ENCODE measurements around the gene ZNF600. TPM values are rescaled to one million over a fixed set of nuclear protein-coding genes. Genes with fewer than 3 reads are reported as not detected.
A peak's percentile ranks its signal among the peaks of the same experiment; 100 is the strongest.
"Not testable (repeated sequence)": the region's sequence is repeated elsewhere in the genome, so short reads cannot be mapped to it uniquely, and the experiment has no call there.

ZNF600 gene
- polyA plus RNA-seq, 1 donor (not counting 4 experiments of a cell fraction or from before 2014, with no cell fraction given), result 7.6 TPM

DNA sequence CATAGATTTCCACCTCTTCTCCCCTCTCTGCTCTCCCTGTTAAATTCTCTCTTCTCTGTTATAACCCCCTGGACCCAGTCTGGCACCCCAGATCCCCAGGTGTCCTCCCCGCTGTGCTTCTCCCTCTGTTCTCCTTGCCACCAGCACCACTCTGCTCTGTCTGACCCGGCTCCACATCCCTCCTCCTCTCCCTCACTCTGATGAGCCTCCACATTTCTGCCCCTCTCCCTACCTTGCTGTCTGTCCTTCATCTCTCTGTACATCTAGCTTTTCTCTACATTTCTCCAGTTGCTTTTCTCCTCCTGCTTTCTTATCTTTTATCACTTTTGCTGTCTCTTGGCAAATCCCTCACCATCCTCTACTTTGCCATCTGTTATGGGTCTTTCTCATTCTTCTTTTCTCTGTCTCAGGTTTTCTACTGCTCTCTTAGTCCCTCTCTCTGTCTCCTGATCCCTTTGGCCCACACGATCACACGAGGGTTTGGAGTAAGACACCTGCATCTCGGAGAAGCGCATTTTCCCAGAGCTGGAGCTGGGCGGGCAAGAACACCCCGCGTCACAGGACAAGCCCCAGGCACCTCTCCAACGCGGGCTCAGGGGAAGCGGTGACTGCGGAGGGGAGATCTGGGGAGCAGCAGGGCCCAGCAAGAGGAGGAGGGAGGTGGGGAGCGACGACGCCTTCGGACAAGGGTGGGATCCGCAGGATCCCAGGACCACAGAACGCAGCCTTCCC, 34.0 kb upstream of the ZNF600 start:
- H3K79me2 ChIP-seq (ENCODE audit: control insufficient read depth, insufficient read depth, low read length); H4K20me1 ChIP-seq (ENCODE audit: control insufficient read depth, extremely low read depth, insufficient read depth, low read length); H3K36me3 ChIP-seq (ENCODE audit: control insufficient read depth in 2 of 2, extremely low read depth in 1 of 2, insufficient read depth in 2 of 2, low read length in 2 of 2); dilution Hi-C loops (cut with MboI; ENCODE audit: extremely low pct_ligation_motif_present, low sequenced_read_pairs); H3K4me1 ChIP-seq (ENCODE audit: control insufficient read depth, extremely low read depth, insufficient read depth, low read length); H3K27me3 ChIP-seq (ENCODE audit: control insufficient read depth, extremely low read depth, insufficient read depth, low read length); H3K9me1 ChIP-seq (ENCODE audit: control insufficient read depth, extremely low read depth, insufficient read depth, low read length); H3K9me3 ChIP-seq (ENCODE audit: control insufficient read depth, low read depth, low read length); FAIRE-seq; H2AFZ ChIP-seq (ENCODE audit: control insufficient read depth, low read length); DNase-seq (ENCODE audit: low read depth, low spot score): not testable (repeated sequence)
- Histone ChIP-seq H3K4me3 (ENCODE audit: control insufficient read depth in 2 of 3, extremely low read depth in 1 of 3, insufficient read depth in 2 of 3, low read depth in 1 of 3, low read length in 3 of 3) (peak overlapping the region; percentile 67 to 80 (median 72)), H3K9ac (ENCODE audit: control insufficient read depth, extremely low read depth, insufficient read depth, low read length) (peak overlapping the region; percentile 75), H3K27ac (ENCODE audit: control insufficient read depth, insufficient read depth, low read length) (peak overlapping the region; percentile 47), H3K4me2 (ENCODE audit: control insufficient read depth, extremely low read depth, insufficient read depth, low read depth, low read length) (peak overlapping the region; percentile 73)

DNA sequence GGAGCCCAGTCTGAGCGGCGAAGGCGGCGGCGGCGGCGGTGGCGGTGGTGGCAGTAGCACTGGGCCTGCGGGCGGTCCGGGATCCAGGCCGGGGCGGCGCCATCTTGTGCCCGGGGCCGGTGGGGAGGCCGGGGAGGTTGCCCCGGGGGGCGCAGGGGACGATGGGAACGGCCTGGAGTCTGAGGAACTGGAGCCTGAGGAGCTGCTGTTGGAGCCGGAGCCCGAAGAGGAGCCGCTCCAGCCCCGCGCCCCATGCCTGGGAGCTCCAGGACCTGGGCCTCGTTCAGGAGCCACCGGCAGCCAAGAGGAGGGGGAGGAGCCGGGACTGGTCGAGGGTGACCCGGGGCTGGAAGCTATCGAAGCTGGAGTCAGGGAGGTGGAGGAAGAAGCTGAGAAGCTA, 23.2 kb upstream of the ZNF600 start:
- Histone ChIP-seq H3K4me2 (ENCODE audit: control insufficient read depth, extremely low read depth, insufficient read depth, low read depth, low read length) (no peak overlapping the region), H3K9me1 (ENCODE audit: control insufficient read depth, extremely low read depth, insufficient read depth, low read length) (no peaks in the 10 kb centered on the region), H4K20me1 (ENCODE audit: control insufficient read depth, extremely low read depth, insufficient read depth, low read length) (no peaks in the 10 kb centered on the region), H3K27me3 (ENCODE audit: control insufficient read depth, extremely low read depth, insufficient read depth, low read length) (no peaks in the 10 kb centered on the region), H3K27ac (ENCODE audit: control insufficient read depth, insufficient read depth, low read length) (no peak overlapping the region), H2AFZ (ENCODE audit: control insufficient read depth, low read length) (no peak overlapping the region), H3K4me1 (ENCODE audit: control insufficient read depth, extremely low read depth, insufficient read depth, low read length) (no peaks in the 10 kb centered on the region), H3K79me2 (ENCODE audit: control insufficient read depth, insufficient read depth, low read length) (no peaks in the 10 kb centered on the region), H3K9me3 (ENCODE audit: control insufficient read depth, low read depth, low read length) (peaks cover 8% of the 10 kb centered on the region), H3K9ac (ENCODE audit: control insufficient read depth, extremely low read depth, insufficient read depth, low read length) (no peak overlapping the region), H3K36me3 (ENCODE audit: control insufficient read depth in 2 of 2, extremely low read depth in 1 of 2, insufficient read depth in 2 of 2, low read length in 2 of 2) (peaks cover under 1 to 14% of the 10 kb centered on the region in 2 experiments), H3K4me3 (ENCODE audit: control insufficient read depth in 2 of 3, extremely low read depth in 1 of 3, insufficient read depth in 2 of 3, low read depth in 1 of 3, low read length in 3 of 3) (no peak overlapping the region)
- TF ChIP-seq EZH2 (IDR thresholded peaks at IDR 0.05; ENCODE audit: low read length), result no peak
- TF ChIP-seq, protein P1, sequence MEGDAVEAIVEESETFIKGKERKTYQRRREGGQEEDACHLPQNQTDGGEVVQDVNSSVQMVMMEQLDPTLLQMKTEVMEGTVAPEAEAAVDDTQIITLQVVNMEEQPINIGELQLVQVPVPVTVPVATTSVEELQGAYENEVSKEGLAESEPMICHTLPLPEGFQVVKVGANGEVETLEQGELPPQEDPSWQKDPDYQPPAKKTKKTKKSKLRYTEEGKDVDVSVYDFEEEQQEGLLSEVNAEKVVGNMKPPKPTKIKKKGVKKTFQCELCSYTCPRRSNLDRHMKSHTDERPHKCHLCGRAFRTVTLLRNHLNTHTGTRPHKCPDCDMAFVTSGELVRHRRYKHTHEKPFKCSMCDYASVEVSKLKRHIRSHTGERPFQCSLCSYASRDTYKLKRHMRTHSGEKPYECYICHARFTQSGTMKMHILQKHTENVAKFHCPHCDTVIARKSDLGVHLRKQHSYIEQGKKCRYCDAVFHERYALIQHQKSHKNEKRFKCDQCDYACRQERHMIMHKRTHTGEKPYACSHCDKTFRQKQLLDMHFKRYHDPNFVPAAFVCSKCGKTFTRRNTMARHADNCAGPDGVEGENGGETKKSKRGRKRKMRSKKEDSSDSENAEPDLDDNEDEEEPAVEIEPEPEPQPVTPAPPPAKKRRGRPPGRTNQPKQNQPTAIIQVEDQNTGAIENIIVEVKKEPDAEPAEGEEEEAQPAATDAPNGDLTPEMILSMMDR (optimal IDR thresholded peaks at IDR 0.05 in 1 of 3, IDR thresholded peaks at IDR 0.05 in 1 of 3, conservative IDR thresholded peaks at IDR 0.05 in 1 of 3; ENCODE audit: extremely low read depth in 1 of 3, insufficient read depth in 2 of 3, low read length in 3 of 3), result no peak
- dilution Hi-C loops (cut with MboI; ENCODE audit: extremely low pct_ligation_motif_present, low sequenced_read_pairs), result no loop called here
- no peak for DNase-seq (ENCODE audit: low read depth, low spot score)
- FAIRE-seq, result no peak

DNA sequence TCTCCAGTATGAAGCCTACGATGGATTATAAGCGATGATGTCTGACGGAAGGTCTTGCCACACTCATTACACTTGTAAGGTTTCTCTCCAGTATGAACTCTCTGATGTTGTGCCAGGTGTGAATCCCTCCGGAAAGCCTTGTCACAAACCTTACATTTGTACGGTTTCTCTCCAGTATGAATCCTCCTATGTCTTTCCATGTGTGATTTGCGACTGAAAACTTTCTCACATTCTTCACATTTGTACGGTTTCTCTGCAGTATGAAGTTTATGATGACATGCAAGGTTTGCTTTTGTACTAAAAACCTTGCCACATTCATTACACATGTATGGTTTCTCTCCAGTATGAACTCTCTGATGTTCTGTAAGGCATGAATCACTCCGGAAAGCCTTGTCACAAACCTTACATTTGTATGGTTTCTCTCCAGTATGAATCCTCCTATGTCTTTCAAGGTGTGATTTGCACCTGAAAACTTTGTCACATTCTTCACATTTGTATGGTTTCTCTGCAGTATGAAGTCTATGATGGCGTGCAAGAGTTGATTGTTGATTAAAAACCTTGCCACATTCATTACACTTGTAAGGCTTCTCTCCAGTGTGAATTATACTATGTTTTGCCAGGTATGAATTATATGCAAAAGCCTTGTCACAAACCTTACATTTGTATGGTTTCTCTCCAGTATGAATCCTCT, 13.5 kb upstream of the ZNF600 start:
- FAIRE-seq; dilution Hi-C loops (cut with MboI; ENCODE audit: extremely low pct_ligation_motif_present, low sequenced_read_pairs): not testable (repeated sequence)

More for the DNA sequence above, 13.5 kb upstream of the ZNF600 start:
- H2AFZ ChIP-seq (ENCODE audit: control insufficient read depth, low read length); H3K4me1 ChIP-seq (ENCODE audit: control insufficient read depth, extremely low read depth, insufficient read depth, low read length); H3K4me2 ChIP-seq (ENCODE audit: control insufficient read depth, extremely low read depth, insufficient read depth, low read depth, low read length); DNase-seq (ENCODE audit: low read depth, low spot score); H3K79me2 ChIP-seq (ENCODE audit: control insufficient read depth, insufficient read depth, low read length); H3K27ac ChIP-seq (ENCODE audit: control insufficient read depth, insufficient read depth, low read length); H3K9ac ChIP-seq (ENCODE audit: control insufficient read depth, extremely low read depth, insufficient read depth, low read length); H3K27me3 ChIP-seq (ENCODE audit: control insufficient read depth, extremely low read depth, insufficient read depth, low read length); H3K9me1 ChIP-seq (ENCODE audit: control insufficient read depth, extremely low read depth, insufficient read depth, low read length); H4K20me1 ChIP-seq (ENCODE audit: control insufficient read depth, extremely low read depth, insufficient read depth, low read length); H3K4me3 ChIP-seq (ENCODE audit: control insufficient read depth in 2 of 3, extremely low read depth in 1 of 3, insufficient read depth in 2 of 3, low read depth in 1 of 3, low read length in 3 of 3): not testable (repeated sequence)
- Histone ChIP-seq H3K9me3 (ENCODE audit: control insufficient read depth, low read depth, low read length) (peaks cover 49% of the 10 kb centered on the region), H3K36me3 (ENCODE audit: control insufficient read depth in 2 of 2, extremely low read depth in 1 of 2, insufficient read depth in 2 of 2, low read length in 2 of 2) (peaks cover 4 to 19% of the 10 kb centered on the region in 2 experiments)
